Right hindlimb (tissue), 1 donor: ENCODE measurements around the gene SMOC1.

Experiments
- DNase-seq: peaks from one replicate; pipeline ENCODE4 v3.0.0-alpha.2; 2018

The SMOC1 gene

GRCh38 chr14:70014406-70015095 is 135.3 kb downstream of the SMOC1 start:
- no peak for DNase-seq

GRCh38 chr14:70018230-70018629 is 139.0 kb downstream of the SMOC1 start:
- DNase-seq = no peak

- DNase-seq = peak; percentile 82
These were observed 139.5 kb downstream of the SMOC1 start for GRCh38 chr14:70018713-70019211.

DNA sequence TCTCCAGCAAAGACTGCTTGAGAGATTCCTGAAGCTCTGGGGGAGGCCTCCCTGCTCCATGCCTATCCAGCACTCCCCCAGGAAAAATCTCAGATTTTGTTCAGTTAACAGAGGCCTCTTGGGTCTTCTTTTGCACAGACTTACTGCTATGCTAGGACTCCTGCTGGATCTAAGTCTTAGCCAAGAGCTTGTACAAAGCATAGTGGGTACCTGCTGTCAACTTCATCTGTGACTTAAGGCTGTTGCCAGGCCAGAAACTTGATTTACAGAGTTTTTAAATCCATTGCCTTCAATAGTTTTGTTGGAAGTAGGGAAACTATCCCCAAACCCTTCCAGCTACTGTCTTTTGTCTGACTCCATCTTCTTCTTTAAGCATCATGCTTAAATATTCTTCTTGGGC is 140.5 kb downstream of the SMOC1 start:
- no peak for DNase-seq

- DNase-seq = no peak
These were observed 141.3 kb downstream of the SMOC1 start for GRCh38 chr14:70020352-70021170.

DNA sequence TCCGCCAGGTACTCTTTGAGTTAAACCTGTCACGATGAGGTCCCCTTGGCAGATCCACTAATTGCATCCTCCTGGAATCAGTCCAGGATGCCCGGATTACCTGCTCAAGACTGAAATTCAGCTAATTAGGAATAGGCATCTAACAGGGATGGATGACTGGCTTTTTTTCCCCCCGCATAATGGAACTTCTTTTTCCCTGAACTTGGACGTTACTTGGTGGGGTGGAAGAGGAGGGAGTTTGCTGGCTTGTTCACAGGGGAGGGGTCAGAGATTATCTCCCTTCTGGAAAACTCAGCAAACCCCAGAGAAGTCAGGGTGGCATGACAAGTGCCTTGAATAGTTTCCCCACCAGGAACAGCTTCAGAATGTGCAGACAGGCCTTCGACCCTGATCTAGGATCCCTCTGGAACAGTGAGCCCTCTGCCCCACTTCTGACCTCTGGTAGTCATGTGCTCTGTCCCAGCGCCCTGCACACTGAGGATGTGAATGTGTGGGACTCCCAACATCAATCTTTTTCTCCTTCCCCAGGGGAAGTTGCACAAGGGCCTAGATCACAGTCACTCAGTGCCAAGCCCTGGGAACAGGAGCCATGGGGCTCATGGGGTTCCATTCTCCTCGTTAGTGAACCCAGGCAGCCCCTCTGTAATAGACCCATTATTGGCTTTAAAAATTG is 142.5 kb downstream of the SMOC1 start:
- no peak for DNase-seq

DNA sequence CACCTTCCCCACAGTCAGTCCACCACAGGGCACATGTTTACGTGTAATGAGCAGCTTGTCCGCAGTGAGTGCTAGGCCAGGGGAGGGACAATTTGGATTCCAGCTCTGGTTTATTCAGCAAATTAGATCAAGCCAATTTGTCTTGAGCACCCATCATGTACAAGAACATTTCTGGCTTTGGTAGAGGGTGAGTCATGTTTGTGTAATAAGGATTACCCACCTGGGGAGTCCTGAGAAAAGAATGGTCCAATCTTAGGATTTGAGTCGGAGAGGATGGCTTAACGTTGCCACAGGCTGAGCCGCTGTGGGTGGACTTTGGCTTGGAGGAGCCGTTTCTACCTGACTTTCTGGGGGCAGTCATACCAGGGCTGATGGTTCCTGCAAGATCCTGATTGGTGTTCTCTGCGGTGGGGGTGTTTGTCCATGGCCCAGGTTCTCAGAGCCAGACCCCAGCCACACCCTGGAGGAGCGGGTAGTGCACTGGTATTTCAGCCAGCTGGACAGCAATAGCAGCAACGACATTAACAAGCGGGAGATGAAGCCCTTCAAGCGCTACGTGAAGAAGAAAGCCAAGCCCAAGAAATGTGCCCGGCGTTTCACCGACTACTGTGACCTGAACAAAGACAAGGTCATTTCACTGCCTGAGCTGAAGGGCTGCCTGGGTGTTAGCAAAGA is 143.7 kb downstream of the SMOC1 start:
- DNase-seq = no peak

DNA sequence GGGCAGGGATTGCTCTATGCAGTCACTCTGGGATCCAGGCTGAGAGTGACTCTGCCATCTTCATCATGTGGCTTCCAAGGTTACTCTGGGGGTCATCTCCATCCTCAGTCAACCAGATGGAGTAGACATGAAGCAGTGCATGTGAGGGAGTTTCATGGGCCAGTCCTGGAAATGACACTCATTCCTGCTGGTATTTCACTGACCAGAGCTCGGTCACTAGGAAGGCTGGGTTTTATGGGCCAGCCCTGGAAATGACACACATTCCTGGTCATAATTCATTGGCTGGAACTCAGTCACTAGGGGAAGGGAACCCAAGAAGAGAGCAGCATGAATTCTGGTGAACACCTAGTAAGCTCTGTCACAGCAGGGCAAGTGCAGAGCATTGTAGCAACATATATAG is 144.7 kb downstream of the SMOC1 start:
- DNase-seq = no peak

GRCh38 chr14:70027785-70028428 is 148.7 kb downstream of the SMOC1 start:
- peak; percentile 83 for DNase-seq

- DNase-seq = no peak
These were observed 150.3 kb downstream of the SMOC1 start for GRCh38 chr14:70029296-70030132.

- no peak for DNase-seq
These were observed 152.8 kb downstream of the SMOC1 start for GRCh38 chr14:70032016-70032415.

- DNase-seq = no peak
These were observed 153.2 kb downstream of the SMOC1 start for GRCh38 chr14:70032447-70032846.

GRCh38 chr14:70033116-70033515 is 153.9 kb downstream of the SMOC1 start:
- no peak for DNase-seq

DNA sequence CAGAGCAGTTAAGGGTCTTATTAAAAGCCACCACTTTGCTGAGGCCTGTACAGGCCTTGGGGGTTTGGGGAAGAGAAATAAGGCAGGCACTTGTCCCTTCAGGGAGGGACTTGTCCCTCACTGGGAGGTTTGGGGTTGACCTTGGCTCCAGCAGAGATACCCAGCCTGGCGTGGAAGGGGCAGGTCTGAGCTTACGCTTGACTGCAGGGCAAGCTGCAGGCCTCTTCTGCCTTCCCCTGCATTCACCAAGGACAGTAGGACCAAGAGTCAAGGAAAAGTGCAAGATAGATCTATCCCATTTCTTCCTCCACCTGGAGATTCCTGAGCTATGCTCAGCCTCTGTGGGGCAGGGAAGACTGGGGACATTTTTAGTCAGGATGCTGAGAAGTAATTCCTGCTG is 154.3 kb downstream of the SMOC1 start:
- no peak for DNase-seq

DNA sequence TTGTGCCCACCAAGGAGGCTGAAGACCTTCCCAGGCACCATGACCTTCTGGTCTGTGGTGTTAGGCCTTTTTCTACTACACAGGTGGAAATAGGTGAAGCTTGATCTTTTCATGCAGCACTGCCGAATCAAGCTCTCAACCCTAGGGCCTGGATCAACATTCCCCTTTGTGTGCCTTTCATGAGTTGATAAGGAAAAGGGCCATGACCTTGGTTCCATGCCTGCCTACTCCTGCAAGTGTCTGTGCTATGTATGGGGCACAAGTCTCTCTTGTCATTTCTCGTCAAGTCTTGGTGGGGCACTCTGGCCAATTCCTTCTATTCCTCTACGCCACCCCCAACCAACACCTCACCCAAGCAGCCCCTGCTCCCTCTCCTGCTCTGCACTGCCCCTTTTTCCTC is 155.0 kb downstream of the SMOC1 start:
- DNase-seq = no peak

- DNase-seq = no peak
These were observed 157.4 kb downstream of the SMOC1 start for GRCh38 chr14:70036665-70037064.

DNA sequence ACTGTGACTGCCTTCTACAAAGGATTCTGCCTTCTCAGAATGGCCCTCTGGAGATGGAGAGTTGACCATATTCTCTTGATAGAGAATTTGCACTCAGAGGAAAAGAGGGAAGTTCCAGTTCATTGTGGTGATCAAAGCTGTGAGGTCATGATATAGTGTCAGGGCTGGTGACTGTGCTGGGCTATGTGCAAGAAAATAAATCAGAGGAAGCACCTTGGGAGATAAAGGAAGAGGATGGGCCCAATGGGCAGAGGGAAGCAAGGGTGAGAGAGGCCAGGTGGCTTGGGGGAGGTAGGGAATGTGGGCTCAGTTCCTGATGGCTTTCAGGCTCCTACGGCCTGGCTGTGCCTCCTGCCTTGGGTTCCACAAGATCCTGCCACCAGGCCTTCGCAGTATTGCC is 163.8 kb downstream of the SMOC1 start:
- no peak for DNase-seq

DNA sequence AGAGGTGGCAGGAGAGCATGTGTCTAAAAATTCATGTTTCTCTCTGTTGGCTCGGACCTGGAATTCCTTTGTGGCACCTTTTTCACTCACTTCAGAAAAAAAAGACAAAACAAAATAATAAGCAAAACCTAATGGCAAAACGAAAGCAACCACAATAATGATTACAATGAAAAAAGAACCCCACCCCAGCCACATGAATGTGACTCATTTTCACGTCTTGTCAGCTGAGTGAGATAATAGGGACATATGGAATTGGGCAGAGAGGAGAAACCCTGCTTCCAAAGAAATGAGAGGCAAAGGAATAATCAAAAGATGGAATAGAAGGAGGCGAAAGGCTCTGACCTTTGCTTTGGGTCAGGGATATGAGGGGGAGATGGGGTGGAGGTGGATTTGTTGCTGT is 166.1 kb downstream of the SMOC1 start:
- no peak for DNase-seq

- peak; percentile 57 for DNase-seq
These were observed 166.8 kb downstream of the SMOC1 start for GRCh38 chr14:70045844-70046535.

GRCh38 chr14:70047598-70048312 is 168.5 kb downstream of the SMOC1 start:
- no peak for DNase-seq
